BLaER1 (cell line): ENCODE results near the gene P2RY13.
A peak's percentile ranks its signal among the peaks of the same experiment; 100 is the strongest.

ENCODE experiments used
- H3K27ac ChIP-seq: shearing (Covaris generic); formaldehyde crosslinking; 2 replicates; pipeline ENCODE4 v1.8.1; 2022
- H3K27me3 ChIP-seq: shearing (Covaris generic); formaldehyde crosslinking; 2 replicates; pipeline ENCODE4 v1.8.1; 2022
- H3K36me3 ChIP-seq: shearing (Covaris generic); formaldehyde crosslinking; 2 replicates; pipeline ENCODE4 v1.8.1; 2022
- H3K4me1 ChIP-seq: shearing (Covaris generic); formaldehyde crosslinking; 2 replicates; pipeline ENCODE4 v1.8.1; 2022
- H3K4me2 ChIP-seq: shearing (Covaris generic); formaldehyde crosslinking; 2 replicates; pipeline ENCODE4 v1.8.1; 2022
- H3K4me3 ChIP-seq: shearing (Covaris generic); formaldehyde crosslinking; 2 replicates; pipeline ENCODE4 v1.8.1; 2022
- H3K9ac ChIP-seq: shearing (Covaris generic); formaldehyde crosslinking; 2 replicates; pipeline ENCODE4 v1.8.1; 2022
- H3K9me3 ChIP-seq: shearing (Covaris generic); formaldehyde crosslinking; 2 replicates; pipeline ENCODE4 v1.8.1; 2022
- H4K20me1 ChIP-seq: shearing (Covaris generic); formaldehyde crosslinking; 2 replicates; pipeline ENCODE4 v1.8.1; 2022
- Cebpa-rat ChIP-seq: shearing (Covaris generic); IDR thresholded peaks from 2 replicates; pipeline ENCODE4 v1.8.1; 2022

P2RY13 gene

DNA sequence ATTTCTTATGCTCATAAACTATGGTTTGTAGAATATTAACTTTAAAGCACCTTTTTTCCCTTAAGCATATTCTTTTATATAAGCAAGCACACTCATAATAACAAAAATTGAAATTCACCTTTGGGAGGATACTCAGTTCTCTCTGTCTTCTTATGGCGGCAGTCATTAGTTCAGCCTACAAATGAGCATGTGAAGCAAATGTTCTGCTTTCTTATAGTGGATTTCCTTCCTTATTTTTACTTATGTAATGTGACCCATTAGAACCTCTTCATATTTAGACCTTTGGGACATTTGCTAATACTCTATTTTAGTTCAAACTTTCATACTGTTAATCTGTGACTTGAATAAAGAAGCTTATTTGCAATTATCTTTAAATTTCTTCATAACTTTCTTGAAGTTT lies at the start of gene P2RY13:
TSS of gene P2RY13 (minus strand) at position 187 of the 400 bp plus-strand sequence. CDS start at position 166, 21 bp downstream.
- Histone ChIP-seq H3K9me3 (no peaks in the 10 kb centered on the region), H3K27ac (no peak within 1 kb of the TSS), H3K4me3 (no peak within 1 kb of the TSS), H3K36me3 (no peaks in the 10 kb centered on the region), H3K4me2 (no peak within 1 kb of the TSS), H3K27me3 (no peaks in the 10 kb centered on the region), H3K9ac (no peak within 1 kb of the TSS), H4K20me1 (no peaks in the 10 kb centered on the region), H3K4me1 (no peaks in the 10 kb centered on the region)
- TF ChIP-seq Cebpa-rat, result no peak

DNA sequence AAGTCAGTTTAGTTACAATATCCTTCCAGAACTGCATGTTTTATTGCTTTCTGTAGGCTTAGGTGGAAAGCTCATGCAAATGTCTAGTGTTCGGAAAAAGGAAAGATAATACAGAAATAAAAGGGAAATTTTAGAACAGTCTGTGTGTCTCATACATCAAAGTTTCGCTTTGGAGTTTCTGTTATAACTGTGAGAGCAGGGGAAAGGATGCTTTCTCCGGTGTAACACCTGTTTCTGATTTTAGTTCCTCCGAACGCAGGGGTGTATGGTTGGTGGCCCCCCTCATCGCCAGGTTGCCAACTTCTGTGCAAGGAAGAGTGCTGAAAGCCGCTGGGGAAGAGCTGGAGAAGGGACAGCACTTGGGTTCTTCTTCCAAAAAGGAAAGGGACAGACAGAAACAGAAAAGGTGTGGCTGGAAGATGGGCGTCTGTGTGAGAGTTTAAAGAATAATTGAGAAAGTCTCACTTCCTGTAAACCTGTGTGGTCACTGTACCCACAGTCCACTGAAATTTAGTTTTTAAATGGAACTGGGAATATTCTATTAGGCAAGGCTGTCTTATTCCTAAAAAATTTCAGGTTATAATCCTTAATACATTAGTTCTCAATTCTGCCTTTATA lies 48.5 kb upstream of the P2RY13 start:
- H3K9ac ChIP-seq, result no peak overlapping the region
- no peak overlapping the region for H3K4me3 ChIP-seq
- no peaks in the 10 kb centered on the region for H4K20me1 ChIP-seq
- H3K4me2 ChIP-seq, result no peak overlapping the region
- H3K4me1 ChIP-seq, result peaks cover 6% of the 10 kb centered on the region
- no peaks in the 10 kb centered on the region for H3K27me3 ChIP-seq
- no peaks in the 10 kb centered on the region for H3K9me3 ChIP-seq
- no peak overlapping the region for H3K27ac ChIP-seq
- 0 out of 2 replicates have a peak, but pooled peaks cover 11% of the 10 kb centered on the region for H3K36me3 ChIP-seq
- TF ChIP-seq Cebpa-rat, result no peak

DNA sequence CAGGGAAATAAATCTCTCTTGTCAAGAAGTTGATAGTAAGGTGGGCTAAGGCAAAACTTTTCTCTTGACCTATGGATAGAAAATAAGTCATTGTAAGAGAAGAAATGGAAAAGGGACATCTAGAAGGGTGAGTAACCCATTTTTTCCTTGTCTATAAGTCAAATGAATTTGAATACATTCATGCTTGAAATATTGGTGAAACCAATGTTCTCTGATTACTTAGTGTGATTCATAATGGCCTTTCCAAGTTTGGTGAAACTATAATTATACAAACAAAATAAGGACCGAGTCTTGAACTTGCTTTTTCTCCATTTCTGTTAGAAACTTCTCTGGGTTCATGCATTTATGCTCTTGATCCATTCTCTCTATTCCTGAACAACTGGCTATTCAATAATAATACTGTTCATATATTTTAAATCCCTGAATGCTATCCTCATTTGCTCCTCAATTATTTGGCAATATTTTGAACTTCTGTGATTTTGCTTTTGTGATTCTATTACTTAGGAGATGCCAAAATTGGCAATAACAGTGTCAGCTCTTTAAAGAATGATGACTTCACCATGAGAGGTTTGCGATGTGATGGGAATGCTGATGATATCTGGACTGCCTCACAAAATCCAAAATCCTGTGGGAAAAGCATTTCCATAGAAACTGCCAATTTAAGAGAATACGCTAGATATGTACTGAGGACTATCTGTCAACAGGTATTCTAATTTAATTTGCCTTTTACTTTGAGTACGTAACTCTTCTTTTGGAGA lies 42.9 kb upstream of the P2RY13 start:
- Histone ChIP-seq H3K27ac (no peak overlapping the region), H3K9me3 (no peaks in the 10 kb centered on the region), H3K4me1 (no peaks in the 10 kb centered on the region), H3K27me3 (no peaks in the 10 kb centered on the region), H3K36me3 (0 out of 2 replicates have a peak, but pooled peaks cover 5% of the 10 kb centered on the region), H4K20me1 (no peaks in the 10 kb centered on the region), H3K4me2 (no peak overlapping the region), H3K4me3 (no peak overlapping the region), H3K9ac (no peak overlapping the region)
- TF ChIP-seq Cebpa-rat, result no peak

DNA sequence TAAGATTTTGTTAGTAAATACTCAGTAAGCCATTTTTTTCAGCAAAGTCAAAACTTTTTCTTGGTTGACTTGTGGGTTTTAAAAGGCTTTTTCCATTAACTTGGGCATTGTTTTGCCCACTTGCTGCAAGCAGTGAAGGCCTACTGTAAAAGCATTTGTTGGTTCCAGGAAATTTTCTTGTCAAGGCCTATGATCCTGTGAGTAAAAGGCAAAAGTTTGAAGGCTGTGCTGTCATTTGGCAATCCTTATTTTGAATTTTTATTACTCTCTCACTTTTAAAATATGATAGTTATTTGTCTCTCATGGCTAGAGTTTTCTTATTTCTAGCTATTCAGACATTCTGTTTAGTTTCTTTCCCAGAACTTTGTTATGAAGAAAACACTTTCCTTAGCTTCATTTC lies 42.2 kb upstream of the P2RY13 start:
- no peak for TF ChIP-seq Cebpa-rat
- Histone ChIP-seq H3K27me3 (no peaks in the 10 kb centered on the region), H3K4me3 (no peak overlapping the region), H3K27ac (no peak overlapping the region), H3K36me3 (0 out of 2 replicates have a peak, but pooled peaks cover 5% of the 10 kb centered on the region), H4K20me1 (no peaks in the 10 kb centered on the region), H3K9me3 (no peaks in the 10 kb centered on the region), H3K4me1 (no peaks in the 10 kb centered on the region), H3K9ac (no peak overlapping the region), H3K4me2 (no peak overlapping the region)

DNA sequence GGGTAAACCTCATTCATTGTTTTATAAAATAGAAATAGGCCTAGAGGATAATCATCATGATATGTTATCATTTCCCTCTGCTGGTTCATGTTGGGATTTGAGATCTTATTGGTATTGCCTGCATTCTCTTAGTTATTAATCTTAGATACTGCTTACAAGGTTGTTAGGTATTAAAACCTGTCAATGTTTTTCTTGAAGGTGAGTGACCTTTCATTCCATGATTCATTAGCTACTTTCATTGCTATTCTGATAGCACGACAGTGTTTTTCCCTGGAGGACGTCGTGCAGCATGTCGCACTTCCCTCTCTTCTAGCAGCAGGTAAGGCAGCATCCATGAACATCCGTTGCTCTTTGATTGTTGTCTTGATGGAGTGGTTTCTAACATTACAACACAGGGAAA lies 38.1 kb upstream of the P2RY13 start:
- TF ChIP-seq Cebpa-rat, result no peak
- no peak overlapping the region for H3K4me3 ChIP-seq
- peaks cover 8% of the 10 kb centered on the region; the same call in 1 of the 2 replicates for H3K36me3 ChIP-seq
- no peak overlapping the region for H3K27ac ChIP-seq
- H3K4me2 ChIP-seq, result no peak overlapping the region
- no peaks in the 10 kb centered on the region for H3K9me3 ChIP-seq
- H4K20me1 ChIP-seq, result no peaks in the 10 kb centered on the region
- H3K27me3 ChIP-seq, result no peaks in the 10 kb centered on the region
- H3K4me1 ChIP-seq, result no peaks in the 10 kb centered on the region
- no peak overlapping the region for H3K9ac ChIP-seq

DNA sequence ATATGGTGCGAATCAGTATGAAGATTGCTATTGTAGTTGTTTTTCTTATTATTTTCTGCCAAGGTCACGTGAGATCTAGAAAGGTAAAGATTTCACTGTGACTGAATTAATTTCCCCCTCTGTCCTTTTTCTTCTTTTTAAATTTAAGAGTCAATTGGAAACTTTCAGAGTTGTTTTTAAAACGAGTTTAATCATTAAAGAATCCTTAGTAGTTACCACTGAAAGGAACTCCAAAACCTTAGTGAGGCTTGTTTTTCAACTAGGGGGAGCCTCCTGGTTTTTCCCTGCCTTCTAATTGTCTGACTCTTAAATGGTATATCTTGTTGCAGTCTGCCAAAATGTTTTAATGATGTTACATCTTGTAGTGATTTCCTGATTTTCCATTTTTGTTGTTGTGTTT lies 37.6 kb upstream of the P2RY13 start:
- Histone ChIP-seq H3K4me1 (no peaks in the 10 kb centered on the region), H3K27ac (no peak overlapping the region), H3K9me3 (no peaks in the 10 kb centered on the region), H3K4me3 (no peak overlapping the region), H3K4me2 (no peak overlapping the region), H3K27me3 (no peaks in the 10 kb centered on the region), H4K20me1 (no peaks in the 10 kb centered on the region), H3K36me3 (peaks cover 5% of the 10 kb centered on the region; the same call in 1 of the 2 replicates), H3K9ac (no peak overlapping the region)
- no peak for TF ChIP-seq Cebpa-rat

DNA sequence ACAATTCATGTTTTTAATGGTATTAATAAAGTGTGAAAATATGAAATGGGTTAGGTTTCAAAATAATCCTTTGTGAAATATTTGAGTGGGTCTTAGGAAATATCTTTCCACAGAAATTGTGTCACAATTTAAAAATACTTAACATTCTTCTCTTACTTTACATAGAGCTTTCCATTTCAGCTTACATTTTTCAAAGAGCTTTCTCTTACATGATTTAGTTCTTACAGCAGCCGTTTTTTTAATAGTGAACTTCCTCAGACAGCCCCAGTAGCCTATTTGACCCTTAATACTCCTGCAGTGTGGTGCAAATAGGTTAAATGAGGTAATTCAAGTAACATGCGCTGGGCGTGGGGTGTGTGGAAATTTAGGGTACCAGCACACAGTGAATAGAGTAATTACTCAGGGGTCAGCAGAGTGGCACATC lies 33.4 kb upstream of the P2RY13 start:
- Histone ChIP-seq H3K36me3 (peaks cover 5% of the 10 kb centered on the region; the same call in 1 of the 2 replicates), H4K20me1 (no peaks in the 10 kb centered on the region), H3K9ac (no peak overlapping the region), H3K4me2 (no peak overlapping the region), H3K27me3 (no peaks in the 10 kb centered on the region), H3K27ac (no peak overlapping the region), H3K4me1 (no peaks in the 10 kb centered on the region), H3K4me3 (no peak overlapping the region), H3K9me3 (no peaks in the 10 kb centered on the region)
- TF ChIP-seq Cebpa-rat, result no peak

DNA sequence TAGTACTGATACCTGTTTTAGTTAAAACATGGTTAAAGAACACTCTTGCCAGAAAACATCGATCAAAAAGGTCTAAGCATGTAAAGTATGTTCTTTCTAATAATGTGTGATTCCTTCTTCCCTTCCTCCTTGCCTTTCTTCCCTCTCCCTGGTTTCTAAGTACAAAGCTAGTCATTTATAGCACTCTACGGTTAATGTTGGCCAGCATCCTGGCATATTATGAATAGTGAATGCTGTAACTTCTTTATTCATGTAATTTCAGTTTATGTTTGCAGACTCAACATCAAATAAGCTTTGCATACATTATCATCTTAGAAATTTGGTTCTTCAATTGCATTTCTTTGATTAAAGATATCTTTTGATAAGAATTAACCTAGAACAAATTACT lies 28.1 kb upstream of the P2RY13 start:
- no peak overlapping the region for H3K4me3 ChIP-seq
- H4K20me1 ChIP-seq, result no peaks in the 10 kb centered on the region
- H3K9me3 ChIP-seq, result no peaks in the 10 kb centered on the region
- H3K4me1 ChIP-seq, result peaks cover 2% of the 10 kb centered on the region
- H3K27ac ChIP-seq, result no peak overlapping the region
- no peak overlapping the region for H3K4me2 ChIP-seq
- H3K9ac ChIP-seq, result no peak overlapping the region
- H3K27me3 ChIP-seq, result no peaks in the 10 kb centered on the region
- no peak for TF ChIP-seq Cebpa-rat
- peaks cover 5% of the 10 kb centered on the region for H3K36me3 ChIP-seq

DNA sequence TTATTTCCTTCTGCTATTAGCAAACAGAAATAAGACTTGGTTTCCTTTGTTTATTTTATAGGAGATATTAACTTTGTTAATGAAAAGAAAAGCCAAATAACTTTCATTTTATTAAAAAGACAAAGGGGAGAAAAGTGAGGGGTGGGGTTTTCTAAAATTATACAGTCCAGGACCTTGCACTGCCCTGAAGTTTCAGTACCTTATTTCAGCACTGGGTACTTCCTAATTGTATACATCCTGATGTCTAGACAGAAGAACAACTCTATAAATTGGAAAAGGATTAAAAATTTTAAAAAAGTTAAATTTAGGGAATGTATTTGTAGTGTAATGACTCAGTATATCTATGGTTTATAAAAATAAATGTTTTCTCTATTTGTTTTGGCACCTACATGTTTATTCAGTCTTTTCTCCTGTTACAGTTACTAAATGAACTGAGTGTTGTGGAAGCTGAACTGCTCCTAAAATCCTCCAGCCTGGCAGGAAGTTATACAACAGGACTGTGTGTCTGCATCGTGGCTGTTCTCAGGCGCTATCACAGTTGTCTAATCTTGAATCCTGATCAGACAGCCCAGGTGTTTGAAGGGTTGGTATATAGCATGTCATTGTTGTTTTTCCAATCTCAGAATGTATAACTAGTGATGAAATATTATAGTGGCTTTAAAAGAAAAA lies 27.6 kb upstream of the P2RY13 start:
- no peak overlapping the region for H3K27ac ChIP-seq
- no peaks in the 10 kb centered on the region for H4K20me1 ChIP-seq
- H3K4me1 ChIP-seq, result peaks cover 8% of the 10 kb centered on the region
- no peak overlapping the region for H3K4me3 ChIP-seq
- H3K36me3 ChIP-seq, result peaks cover 5% of the 10 kb centered on the region
- TF ChIP-seq Cebpa-rat, result no peak
- H3K9ac ChIP-seq, result no peak overlapping the region
- H3K9me3 ChIP-seq, result no peaks in the 10 kb centered on the region
- H3K27me3 ChIP-seq, result no peaks in the 10 kb centered on the region
- no peak overlapping the region for H3K4me2 ChIP-seq

DNA sequence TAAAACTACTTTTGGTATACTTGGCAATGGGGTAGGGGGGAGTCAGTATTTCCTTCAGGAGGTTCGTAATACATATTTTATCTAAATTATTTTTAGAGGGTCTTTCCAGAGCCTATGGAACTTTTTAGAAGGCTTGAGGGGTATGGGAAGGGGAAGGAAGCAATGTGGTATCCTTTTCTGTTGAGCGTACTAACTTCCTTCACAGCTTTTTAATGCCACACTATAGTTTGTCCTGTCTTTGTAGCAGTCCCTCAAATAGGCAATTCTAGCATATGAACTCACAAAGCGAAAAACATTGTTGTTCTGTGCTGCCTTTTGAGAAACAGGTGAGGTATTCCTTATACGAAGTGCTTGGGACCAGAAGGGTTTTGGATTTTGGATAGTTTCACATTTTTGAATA lies 22.3 kb upstream of the P2RY13 start:
- peaks cover 17% of the 10 kb centered on the region for H3K4me1 ChIP-seq
- no peak overlapping the region for H3K4me3 ChIP-seq
- TF ChIP-seq Cebpa-rat, result no peak
- H3K27ac ChIP-seq, result peak overlapping the region; percentile 33; the same call in 1 of the 2 replicates
- peaks cover 5% of the 10 kb centered on the region for H3K36me3 ChIP-seq
- H4K20me1 ChIP-seq, result no peaks in the 10 kb centered on the region
- H3K27me3 ChIP-seq, result no peaks in the 10 kb centered on the region
- H3K4me2 ChIP-seq, result peak overlapping the region; percentile 52
- no peak overlapping the region for H3K9ac ChIP-seq
- H3K9me3 ChIP-seq, result no peaks in the 10 kb centered on the region
